ENCODE measurements around the gene ZNF335.

DNA sequence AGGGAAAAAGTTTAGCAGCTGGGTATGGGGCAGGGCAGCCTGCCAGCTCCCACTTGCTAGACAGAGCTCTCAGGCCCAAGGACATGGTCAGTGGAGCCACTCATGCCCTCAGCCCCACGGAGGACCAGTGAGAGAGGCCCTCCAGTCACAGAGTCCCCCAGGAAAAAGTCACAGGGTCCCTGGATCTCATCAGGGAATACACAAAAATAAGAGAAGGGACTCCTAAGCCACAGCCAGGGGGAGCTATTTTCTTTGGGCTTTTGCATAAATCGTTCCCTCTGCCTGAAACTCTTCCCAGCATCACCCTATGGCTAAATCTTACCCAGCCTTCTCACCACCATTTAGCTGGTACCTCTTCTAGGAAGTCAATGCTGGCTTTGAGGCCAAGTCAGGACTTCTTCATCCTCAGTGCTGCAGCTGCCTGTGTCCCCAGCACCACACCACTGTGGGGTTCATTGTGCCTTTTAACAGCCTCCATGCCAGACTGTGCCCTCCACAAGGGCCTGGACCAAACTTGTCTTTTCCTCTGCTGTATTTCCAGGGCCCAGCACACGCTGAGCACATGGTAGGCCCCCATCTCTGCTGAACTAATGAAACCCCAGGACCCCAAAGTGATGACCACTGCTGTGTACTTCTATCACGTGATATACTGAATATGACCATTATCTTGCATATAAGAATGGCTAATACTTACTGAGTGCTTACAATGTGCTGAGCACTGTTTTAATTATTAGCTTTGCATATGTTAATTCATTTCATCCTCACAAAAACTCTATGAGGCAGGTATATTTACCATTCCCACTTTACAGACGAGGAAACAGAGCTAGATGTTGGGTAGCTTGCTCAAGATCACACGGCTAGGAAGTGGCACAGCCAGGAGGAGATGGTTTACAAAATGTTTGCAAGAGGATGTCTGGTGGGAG is 2.0 kb downstream of the ZNF335 start:
- no peak for TF ChIP-seq POLR2AphosphoS5 (IDR thresholded peaks at IDR 0.05; ENCODE audit: insufficient read depth in 1 of 2, low read depth in 1 of 2)
- TF ChIP-seq POLR2A (IDR thresholded peaks at IDR 0.05): no peak

Data from vagina (tissue), 2 donors.